PFSK-1 (cell line): ENCODE results near the gene KIR2DL3.

Experiments used
- FOXP2 ChIP-seq: optimal IDR thresholded peaks from 2 replicates; pipeline ENCODE3; 2011; ENCODE audit warnings: borderline replicate concordance, control low read depth, inconsistent platforms; ENCODE audit not compliant: insufficient read depth; ENCODE audit errors: extremely low read length, extremely low read depth
- POLR2AphosphoS5 ChIP-seq: IDR thresholded peaks from 2 replicates; pipeline ENCODE4 v1.6.1; 2012; ENCODE audit warnings: low read depth, mild to moderate bottlenecking, control low read depth, low read length, moderate library complexity
- REST ChIP-seq, 2 experiments: IDR thresholded peaks; 2 replicates each; pipeline versions ENCODE4 v1.6.1 to v1.8.0; 2011 to 2012; ENCODE audit warnings: low read depth in 2 of 2, low read length in 2 of 2, control low read depth in 1 of 2, inconsistent platforms in 1 of 2, mild to moderate bottlenecking in 1 of 2, moderate library complexity in 1 of 2; ENCODE audit not compliant: insufficient read depth in 1 of 2
- SIN3A ChIP-seq: IDR thresholded peaks from 2 replicates; pipeline ENCODE4 v1.6.1; 2012; ENCODE audit warnings: mild to moderate bottlenecking, low read length, moderate library complexity, borderline replicate concordance; ENCODE audit not compliant: insufficient read depth
- TAF1 ChIP-seq: IDR thresholded peaks from 2 replicates; pipeline ENCODE4 v1.6.1; 2012; ENCODE audit warnings: low read length, control low read depth, borderline replicate concordance; ENCODE audit not compliant: insufficient read depth

GRCh38 chr19:54724142-54724541 lies 14.2 kb upstream of the KIR2DL3 start, which contains the start of gene KIR3DL3:
- TF ChIP-seq POLR2AphosphoS5 (no peak), REST (IDR thresholded peaks at IDR 0.05; ENCODE audit: insufficient read depth in 1 of 2, low read depth in 2 of 2, low read length in 2 of 2) (no peak), TAF1 (no peak), SIN3A (no peak), FOXP2 (no peak)
